SJCRH30 (cell line): ENCODE data around the gene ADIPOR2. TPM values are rescaled to one million over a fixed set of nuclear protein-coding genes. Genes with fewer than 3 reads are reported as not detected.

Experiments used
- DNase-seq, 2 experiments: peaks; one replicate each; pipeline ENCODE4 v3.0.0-alpha.2; 2015 to 2020
- H3K27ac ChIP-seq: fragments of 250-450 bp; sonication (Bioruptor Pico); 2 replicates; pipeline ENCODE4 v1.5.1; 2020; ENCODE audit warnings: mild to moderate bottlenecking, moderate library complexity
- H3K27me3 ChIP-seq: fragments of 250-450 bp; sonication (Bioruptor Pico); 2 replicates; pipeline ENCODE4 v1.5.1; 2020; ENCODE audit warnings: mild to moderate bottlenecking, moderate library complexity
- H3K36me3 ChIP-seq: fragments of 250-450 bp; sonication (Bioruptor Pico); 2 replicates; pipeline ENCODE4 v1.5.1; 2020; ENCODE audit warnings: mild to moderate bottlenecking, moderate library complexity
- H3K4me1 ChIP-seq: fragments of 250-450 bp; sonication (Bioruptor Pico); 2 replicates; pipeline ENCODE4 v1.5.1; 2020; ENCODE audit warnings: mild to moderate bottlenecking, moderate library complexity
- H3K4me3 ChIP-seq: fragments of 250-450 bp; sonication (Bioruptor Pico); 2 replicates; pipeline ENCODE4 v1.5.1; 2020; ENCODE audit warnings: mild to moderate bottlenecking, moderate library complexity
- H3K9me3 ChIP-seq: fragments of 250-450 bp; sonication (Bioruptor Pico); replicated peaks from 2 replicates; pipeline ENCODE4 v1.5.1; 2020; ENCODE audit warnings: mild to moderate bottlenecking, moderate library complexity
- total RNA-seq: library from RNA; depleted of rRNA; stranded (reverse); fragments of >200 nt; shearing (Covaris generic); gene quantifications from 2 replicates; pipeline ENCODE4 v1.2.3, GENCODE V29; 2014; rRNA removed

Gene ADIPOR2
- total RNA-seq, 1 experiment from 2014 or later, result 62.5 TPM

DNA sequence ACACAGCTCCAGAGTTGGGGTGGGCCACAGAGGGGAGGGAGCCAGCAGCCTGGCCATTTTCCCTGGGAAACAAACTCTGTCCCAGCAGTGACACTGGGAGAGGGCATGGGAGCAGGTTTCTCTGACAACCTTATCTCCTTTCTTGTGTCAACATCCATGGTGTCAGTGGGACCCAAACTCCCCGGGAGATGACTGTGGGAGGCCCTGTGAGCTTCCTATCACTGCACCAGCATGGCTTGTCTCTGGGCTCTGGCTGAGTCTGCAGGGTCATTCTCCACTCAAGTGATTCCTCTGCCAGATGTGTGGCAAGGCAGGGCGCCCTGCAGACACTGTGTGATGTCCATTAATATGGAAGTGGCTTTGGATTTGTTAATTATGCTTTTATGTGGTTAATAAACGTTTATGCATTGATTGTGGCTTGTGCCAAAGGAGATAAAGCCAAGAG is 139.6 kb downstream of the ADIPOR2 start:
- Histone ChIP-seq H3K36me3 (no peaks in the 10 kb centered on the region), H3K27me3 (no peaks in the 10 kb centered on the region; the same call in 1 of the 2 replicates), H3K27ac (no peak overlapping the region), H3K9me3 (no peaks in the 10 kb centered on the region), H3K4me3 (no peak overlapping the region), H3K4me1 (peaks cover 2% of the 10 kb centered on the region; the same call in 1 of the 2 replicates)
- no peak for DNase-seq

DNA sequence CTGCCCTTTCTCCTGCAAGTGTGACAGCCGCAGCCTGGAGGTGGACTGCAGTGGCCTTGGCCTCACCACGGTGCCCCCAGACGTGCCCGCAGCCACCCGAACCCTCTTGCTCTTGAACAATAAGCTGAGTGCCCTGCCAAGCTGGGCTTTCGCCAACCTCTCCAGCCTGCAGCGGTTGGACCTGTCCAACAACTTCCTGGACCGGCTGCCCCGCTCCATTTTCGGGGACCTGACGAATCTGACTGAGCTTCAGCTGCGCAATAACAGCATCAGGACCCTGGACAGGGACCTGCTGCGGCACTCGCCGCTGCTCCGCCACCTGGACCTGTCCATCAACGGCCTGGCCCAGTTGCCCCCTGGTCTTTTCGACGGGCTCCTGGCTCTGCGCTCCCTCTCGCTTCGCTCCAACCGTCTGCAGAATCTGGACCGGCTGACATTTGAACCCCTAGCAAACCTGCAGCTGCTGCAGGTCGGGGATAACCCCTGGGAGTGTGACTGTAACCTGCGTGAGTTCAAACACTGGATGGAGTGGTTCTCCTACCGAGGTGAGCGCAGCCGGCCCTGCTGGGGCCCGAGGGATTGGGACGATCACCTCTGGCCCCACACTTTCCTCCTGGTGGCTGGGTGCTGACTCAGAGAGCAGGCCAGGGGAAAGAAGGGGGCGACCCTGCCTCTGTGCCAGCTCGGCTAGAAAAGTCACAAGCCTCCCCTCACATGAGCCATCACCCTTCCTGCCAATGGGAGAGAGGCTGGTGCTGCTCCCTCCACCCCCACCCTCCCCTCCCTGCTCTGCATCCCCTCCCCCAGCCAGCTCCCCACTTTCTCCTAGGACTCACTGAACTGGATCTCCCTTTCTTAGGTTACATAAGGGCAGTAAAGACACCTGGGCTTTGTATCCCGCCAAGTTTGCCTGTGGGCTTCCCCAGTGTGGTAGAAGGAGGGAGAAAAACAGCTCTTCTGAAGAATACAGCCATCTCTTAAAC is 140.4 kb downstream of the ADIPOR2 start:
- H3K4me1 ChIP-seq, result peaks cover 2% of the 10 kb centered on the region; the same call in 1 of the 2 replicates
- no peak overlapping the region for H3K4me3 ChIP-seq
- H3K27me3 ChIP-seq, result no peaks in the 10 kb centered on the region; the same call in 1 of the 2 replicates
- H3K36me3 ChIP-seq, result no peaks in the 10 kb centered on the region
- H3K27ac ChIP-seq, result no peak overlapping the region
- no peaks in the 10 kb centered on the region for H3K9me3 ChIP-seq
- peak; percentile 92 to 94 for DNase-seq

DNA sequence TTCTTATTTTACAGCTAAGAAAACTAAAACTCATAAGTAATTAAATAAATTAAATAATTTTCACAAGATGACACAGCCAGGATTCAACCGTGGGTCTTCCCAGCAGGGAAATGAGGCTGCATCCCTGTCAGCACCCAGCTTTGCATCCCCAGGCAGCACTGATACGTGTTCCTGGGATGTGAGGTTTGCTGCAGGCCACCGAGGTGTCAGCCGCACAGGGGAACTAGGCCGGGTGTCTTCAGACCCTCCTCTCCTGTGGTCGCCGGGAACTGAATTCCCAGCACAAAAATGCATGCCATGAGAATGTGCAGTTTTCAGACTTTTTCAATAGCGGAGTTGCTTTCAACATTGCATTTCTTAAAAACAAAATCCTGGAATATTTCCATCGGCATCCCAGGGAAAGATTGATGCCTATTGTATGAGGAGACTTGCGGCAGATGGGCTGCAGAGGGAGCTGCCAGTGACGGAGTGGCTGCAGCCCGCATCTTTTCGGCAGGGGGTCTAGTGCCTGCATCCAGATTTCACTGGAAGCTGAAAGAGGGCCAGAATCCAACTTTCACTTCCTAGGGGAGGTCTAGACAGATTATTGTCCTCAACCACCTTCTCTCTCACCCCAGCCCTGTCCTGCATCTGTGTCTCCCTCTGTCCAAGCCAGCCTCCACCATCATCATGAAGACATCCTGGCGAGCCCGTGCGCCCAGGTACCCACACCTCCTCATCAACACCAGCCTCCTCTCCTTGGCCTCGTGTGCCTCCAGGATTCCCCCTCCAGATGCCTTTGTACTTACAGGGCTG is 142.1 kb downstream of the ADIPOR2 start:
- Histone ChIP-seq H3K4me1 (peaks cover 16% of the 10 kb centered on the region), H3K4me3 (no peak overlapping the region), H3K9me3 (no peaks in the 10 kb centered on the region), H3K36me3 (no peaks in the 10 kb centered on the region), H3K27me3 (no peaks in the 10 kb centered on the region), H3K27ac (no peak overlapping the region)
- DNase-seq, result no peak

DNA sequence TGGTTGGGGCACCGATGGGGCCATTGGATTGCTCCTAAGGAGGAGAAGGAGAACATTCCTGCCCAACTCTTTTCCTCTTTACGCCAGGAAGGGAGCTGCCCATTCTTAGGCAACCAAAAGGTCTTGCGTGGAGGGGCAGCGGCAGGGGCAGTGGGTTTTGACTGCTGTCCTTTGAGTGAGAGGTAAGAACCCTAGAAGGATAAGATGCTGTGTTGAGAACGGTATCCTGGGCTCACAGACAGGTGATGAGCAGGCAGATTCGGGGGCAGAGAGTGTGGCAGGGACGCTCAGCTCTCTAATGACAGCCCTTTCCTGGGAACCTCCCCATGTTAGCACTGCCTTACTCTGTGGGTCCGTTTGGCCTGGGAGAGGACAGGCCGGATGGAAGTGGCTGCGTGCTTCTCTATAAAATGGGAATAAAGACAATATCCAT is 142.7 kb downstream of the ADIPOR2 start:
- Histone ChIP-seq H3K4me3 (no peak overlapping the region), H3K36me3 (no peaks in the 10 kb centered on the region), H3K4me1 (peaks cover 21% of the 10 kb centered on the region), H3K27me3 (no peaks in the 10 kb centered on the region), H3K9me3 (no peaks in the 10 kb centered on the region), H3K27ac (no peak overlapping the region)
- no peak for DNase-seq

DNA sequence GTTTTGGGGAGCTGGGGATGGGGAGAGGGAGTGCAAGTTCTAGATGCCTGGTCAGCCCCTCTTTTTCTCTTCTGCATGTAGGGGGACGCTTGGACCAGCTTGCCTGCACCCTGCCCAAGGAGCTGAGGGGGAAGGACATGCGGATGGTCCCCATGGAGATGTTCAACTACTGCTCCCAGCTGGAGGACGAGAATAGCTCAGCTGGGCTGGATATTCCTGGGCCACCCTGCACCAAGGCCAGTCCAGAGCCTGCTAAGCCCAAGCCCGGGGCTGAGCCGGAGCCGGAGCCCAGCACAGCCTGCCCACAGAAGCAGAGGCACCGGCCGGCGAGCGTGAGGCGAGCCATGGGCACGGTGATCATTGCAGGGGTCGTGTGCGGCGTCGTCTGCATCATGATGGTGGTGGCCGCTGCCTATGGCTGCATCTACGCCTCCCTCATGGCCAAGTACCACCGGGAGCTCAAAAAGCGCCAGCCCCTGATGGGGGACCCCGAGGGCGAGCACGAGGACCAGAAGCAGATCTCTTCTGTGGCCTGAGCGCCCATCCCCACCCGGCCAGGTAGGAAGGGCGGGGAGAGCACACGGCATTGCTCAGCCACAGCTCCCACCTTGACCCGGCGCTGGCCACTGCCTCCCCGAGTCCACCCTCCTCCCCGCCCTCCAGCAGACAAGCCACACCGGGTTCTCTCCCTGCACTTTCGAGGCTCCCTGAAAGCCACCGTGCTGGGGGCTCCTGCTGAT is 143.5 kb downstream of the ADIPOR2 start:
- Histone ChIP-seq H3K4me1 (peaks cover 21% of the 10 kb centered on the region), H3K27me3 (no peaks in the 10 kb centered on the region), H3K27ac (no peak overlapping the region), H3K9me3 (no peaks in the 10 kb centered on the region), H3K36me3 (no peaks in the 10 kb centered on the region), H3K4me3 (no peak overlapping the region)
- DNase-seq, result no peak

DNA sequence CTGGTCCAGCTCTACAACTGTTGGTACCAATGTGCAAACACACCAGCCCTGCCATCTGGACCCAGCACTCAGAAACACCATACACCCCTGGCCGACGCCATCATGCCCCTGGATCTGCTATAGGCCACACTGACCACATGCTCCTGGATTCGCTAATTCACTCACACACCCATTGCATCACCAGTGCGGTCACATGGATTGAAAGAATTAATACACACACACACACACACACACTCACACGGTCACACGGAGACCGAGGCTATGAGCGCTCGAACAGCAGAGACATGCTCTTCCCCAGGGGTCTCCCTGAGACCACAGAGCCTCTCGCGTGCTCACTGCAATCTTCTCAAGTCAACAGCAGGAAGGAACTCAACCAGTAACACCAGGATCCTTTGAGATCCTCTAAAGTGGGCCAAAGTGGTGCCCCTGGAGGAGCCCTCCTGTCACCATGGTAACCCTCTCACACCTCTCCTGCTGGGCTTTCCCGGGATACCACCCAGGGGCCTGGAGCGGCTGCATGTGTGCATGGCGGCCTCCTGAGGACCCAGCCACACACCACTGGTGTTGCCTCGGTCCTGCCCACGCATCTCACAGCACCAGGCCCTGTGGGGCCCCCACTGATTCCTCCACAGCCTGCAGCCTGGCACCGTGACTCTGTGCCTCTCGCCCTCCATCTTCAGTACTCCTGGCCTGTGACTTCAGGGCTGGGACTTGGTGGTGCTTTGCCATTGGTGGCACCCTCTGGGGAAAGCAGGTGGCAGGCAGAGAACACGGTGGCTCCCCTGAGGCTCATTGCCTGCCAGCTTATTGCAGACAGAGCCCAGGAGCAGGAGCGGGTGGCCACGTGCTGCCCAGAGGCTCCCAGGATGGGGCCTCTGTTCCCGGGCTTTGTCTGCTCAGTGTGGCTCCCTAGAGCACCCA is 144.6 kb downstream of the ADIPOR2 start:
- Histone ChIP-seq H3K27me3 (no peaks in the 10 kb centered on the region), H3K36me3 (no peaks in the 10 kb centered on the region), H3K4me3 (no peak overlapping the region), H3K9me3 (no peaks in the 10 kb centered on the region), H3K4me1 (peaks cover 21% of the 10 kb centered on the region), H3K27ac (no peak overlapping the region)
- DNase-seq, result no peak

DNA sequence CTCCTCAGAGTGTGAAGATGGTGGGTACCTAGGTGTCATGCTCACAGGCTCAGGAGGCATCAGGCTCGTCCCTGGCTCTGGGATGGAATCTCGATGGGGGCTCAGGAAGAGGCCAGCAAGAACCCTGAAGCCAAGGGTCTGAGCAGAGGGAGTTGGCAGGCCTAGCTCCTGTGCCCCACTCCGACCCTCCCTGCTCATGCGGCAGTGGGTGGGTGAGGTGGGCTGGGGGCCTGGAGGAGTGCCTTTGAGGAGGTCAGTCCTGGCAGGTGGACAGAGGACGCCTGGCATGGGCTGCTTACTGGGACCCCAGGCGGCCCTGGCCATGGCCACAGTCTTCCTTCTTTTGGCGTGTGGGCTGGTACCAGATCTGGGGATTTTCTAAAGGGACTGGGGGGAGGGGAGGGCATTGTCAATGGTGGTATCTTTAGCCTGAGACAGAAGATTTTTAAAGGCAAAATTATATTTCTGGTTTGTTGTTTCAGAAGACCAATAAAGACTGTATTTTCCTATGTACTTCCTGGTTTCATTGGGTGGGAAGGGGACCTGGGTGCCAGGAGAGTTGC is 145.5 kb downstream of the ADIPOR2 start:
- H3K4me3 ChIP-seq, result no peak overlapping the region
- peak overlapping the region; percentile 60; the same call in 1 of the 2 replicates for H3K27ac ChIP-seq
- no peak for DNase-seq
- H3K9me3 ChIP-seq, result no peaks in the 10 kb centered on the region
- no peaks in the 10 kb centered on the region for H3K27me3 ChIP-seq
- peaks cover 19% of the 10 kb centered on the region for H3K4me1 ChIP-seq
- H3K36me3 ChIP-seq, result no peaks in the 10 kb centered on the region

DNA sequence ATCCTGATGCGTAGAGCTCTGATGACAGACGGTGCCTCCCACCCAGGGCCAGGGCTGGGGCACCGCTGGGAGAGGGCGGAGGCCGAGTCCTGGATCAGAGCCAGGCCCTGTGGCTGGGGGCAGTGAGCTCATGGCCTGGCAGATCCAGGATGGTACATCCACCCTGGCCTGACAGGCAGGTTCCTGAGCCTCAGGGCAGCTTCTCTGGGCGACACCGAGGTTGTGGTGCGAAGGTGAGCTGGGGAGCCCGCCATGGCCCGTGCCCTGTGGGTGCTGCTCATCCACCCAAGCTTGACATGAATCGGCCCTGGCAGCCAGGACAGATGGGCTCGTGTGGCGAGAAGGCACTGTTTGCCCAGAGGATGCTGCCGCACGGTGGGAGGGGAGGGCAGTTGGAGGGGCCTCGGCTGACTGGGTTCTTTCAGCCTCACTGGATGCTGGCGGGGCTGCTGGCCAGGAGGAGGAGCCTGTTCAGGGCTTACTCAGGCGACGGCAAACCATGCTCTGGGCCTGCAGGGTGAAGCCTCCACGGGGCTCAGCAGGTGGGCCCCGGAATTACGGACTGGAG is 146.1 kb downstream of the ADIPOR2 start:
- Histone ChIP-seq H3K4me3 (no peak overlapping the region; the same call in 1 of the 2 replicates), H3K36me3 (no peaks in the 10 kb centered on the region), H3K27ac (peak overlapping the region; percentile 60), H3K9me3 (no peaks in the 10 kb centered on the region), H3K4me1 (peaks cover 19% of the 10 kb centered on the region), H3K27me3 (no peaks in the 10 kb centered on the region)
- peak; percentile 50 to 57 for DNase-seq

DNA sequence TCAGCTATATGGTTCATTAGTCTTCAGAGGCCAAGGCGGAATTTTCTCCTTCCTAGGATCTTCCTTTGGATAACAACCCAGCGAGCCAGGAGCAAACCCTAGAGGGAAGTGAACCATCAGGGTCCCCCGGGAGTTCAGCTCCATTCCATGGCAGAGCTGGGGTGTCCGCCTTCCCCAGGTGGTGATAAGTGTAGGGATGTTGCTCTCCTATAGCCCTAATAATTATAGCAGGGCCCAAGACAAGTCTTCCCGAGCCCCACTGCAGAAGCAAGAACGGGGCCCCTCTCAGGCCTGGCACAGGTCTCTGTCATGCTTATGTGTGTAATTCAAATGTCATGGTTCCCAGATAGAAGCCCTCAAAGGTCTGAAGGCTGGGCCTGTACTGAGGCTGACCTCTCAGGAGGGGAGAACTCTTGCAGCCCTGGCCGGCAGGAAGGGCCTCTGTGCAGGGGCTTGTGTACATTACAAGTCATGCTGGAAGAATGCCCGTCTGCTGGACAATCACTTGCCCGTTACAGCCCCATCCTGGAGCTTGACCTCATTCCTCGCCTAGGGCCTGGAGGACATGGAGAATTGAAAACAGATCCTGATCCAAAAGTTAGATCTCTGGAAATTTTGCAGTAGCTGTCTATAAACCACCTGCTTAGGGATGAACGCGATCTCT is 146.8 kb downstream of the ADIPOR2 start:
- H3K36me3 ChIP-seq, result no peaks in the 10 kb centered on the region
- H3K4me3 ChIP-seq, result no peak overlapping the region
- H3K27ac ChIP-seq, result peak overlapping the region; percentile 60
- no peaks in the 10 kb centered on the region for H3K27me3 ChIP-seq
- peaks cover 19% of the 10 kb centered on the region for H3K4me1 ChIP-seq
- H3K9me3 ChIP-seq, result no peaks in the 10 kb centered on the region
- peak; percentile 57 for DNase-seq

Other genes with a start within 250 kb of the ADIPOR2 start
- 15.0 and 16.3 TPM in 2 replicates for gene FBXL14, start 96.5 kb upstream of the ADIPOR2 start, total RNA-seq
- gene WNT5B, start 61.8 kb upstream of the ADIPOR2 start, total RNA-seq, result 50.2 and 51.8 TPM in 2 replicates
- gene LRTM2, start 129.5 kb downstream of the ADIPOR2 start, total RNA-seq, result not detected in 2 replicates
- gene CACNA2D4, start 227.6 kb downstream of the ADIPOR2 start, total RNA-seq, result 2.7 and 3.6 TPM in 2 replicates